Hematopoietic multipotent progenitor cell (in vitro differentiated cells): ENCODE data around the gene SCN5A. TPM values are rescaled to one million over a fixed set of nuclear protein-coding genes. Genes with fewer than 3 reads are reported as not detected.

Source experiments
- DNase-seq, 3 donors: peaks; one replicate each; pipeline ENCODE4 v3.0.0-alpha.2; 2011 to 2015; ENCODE audit warnings: low read depth in 2 of 3, low spot score in 2 of 3
- total RNA-seq: library from RNA; depleted of rRNA; stranded (reverse); fragments of >200 nt; gene quantifications from one replicate; pipeline ENCODE4 v1.2.3, GENCODE V29; 2012

Gene SCN5A
- total RNA-seq, 1 donor, result 0.27 TPM

GRCh38 chr3:38627956-38628355 is 21.5 kb downstream of the SCN5A start:
- DNase-seq, result peak in 2 of 3 donors; percentile 13 to 24

- no peak for DNase-seq
Observed at GRCh38 chr3:38626171-38626570, 23.3 kb downstream of the SCN5A start.

- no peak for DNase-seq
Observed at GRCh38 chr3:38623539-38623938, 25.9 kb downstream of the SCN5A start.

- no peak for DNase-seq
Observed at GRCh38 chr3:38622336-38622735, 27.2 kb downstream of the SCN5A start.

- no peak for DNase-seq
Observed at GRCh38 chr3:38620236-38620635, 29.3 kb downstream of the SCN5A start.

GRCh38 chr3:38618343-38618742 is 31.1 kb downstream of the SCN5A start:
- DNase-seq, result no peak

- DNase-seq, result no peak
Observed at GRCh38 chr3:38617586-38617985, 31.9 kb downstream of the SCN5A start.

- no peak for DNase-seq
Observed at GRCh38 chr3:38617137-38617536, 32.4 kb downstream of the SCN5A start.

- DNase-seq, result no peak
Observed at GRCh38 chr3:38616658-38617057, 32.8 kb downstream of the SCN5A start.

GRCh38 chr3:38616111-38616510 is 33.4 kb downstream of the SCN5A start:
- no peak for DNase-seq

- DNase-seq, result no peak
Observed at GRCh38 chr3:38614651-38615352, 34.7 kb downstream of the SCN5A start.

GRCh38 chr3:38614091-38614490 is 35.4 kb downstream of the SCN5A start:
- DNase-seq, result no peak

GRCh38 chr3:38613426-38613825 is 36.1 kb downstream of the SCN5A start:
- DNase-seq, result no peak

GRCh38 chr3:38611866-38612265 is 37.6 kb downstream of the SCN5A start:
- DNase-seq, result no peak

- DNase-seq, result no peak
Observed at GRCh38 chr3:38610934-38611333, 38.6 kb downstream of the SCN5A start.

- DNase-seq, result no peak
Observed at GRCh38 chr3:38610436-38610835, 39.1 kb downstream of the SCN5A start.

GRCh38 chr3:38609386-38610111 is 39.9 kb downstream of the SCN5A start:
- DNase-seq, result no peak

- no peak for DNase-seq
Observed at GRCh38 chr3:38608961-38609360, 40.5 kb downstream of the SCN5A start.

GRCh38 chr3:38608086-38608775 is 41.3 kb downstream of the SCN5A start:
- no peak for DNase-seq

- DNase-seq, result no peak
Observed at GRCh38 chr3:38606561-38606960, 42.9 kb downstream of the SCN5A start.

GRCh38 chr3:38605981-38606380 is 43.5 kb downstream of the SCN5A start:
- no peak for DNase-seq

GRCh38 chr3:38604246-38604645 is 45.2 kb downstream of the SCN5A start:
- no peak for DNase-seq
